Subcutaneous adipose tissue (tissue), 4 donors: ENCODE data around the gene SLC30A1. TPM values are rescaled to one million over a fixed set of nuclear protein-coding genes. Genes with fewer than 3 reads are reported as not detected.

Experiments
- CTCF ChIP-seq: fragments of 450-650 bp; IDR thresholded peaks from one replicate; pipeline ENCODE4 v1.5.1; 2016; ENCODE audit warnings: low read depth, mild to moderate bottlenecking, control low read depth, antibody characterized with exemption, moderate library complexity
- total RNA-seq, 4 donors: library from RNA; depleted of rRNA; stranded (reverse); fragments of >200 nt; gene quantifications; one replicate each; pipeline ENCODE4 v1.1.0, GENCODE V29; 2016

Gene SLC30A1
- total RNA-seq, 4 donors from 2014 or later = 17.1 to 43.7 (median 26.6) TPM

GRCh38 chr1:211606332-211606913 lies 27.5 kb upstream of the SLC30A1 start:
- no peak for TF ChIP-seq CTCF

DNA sequence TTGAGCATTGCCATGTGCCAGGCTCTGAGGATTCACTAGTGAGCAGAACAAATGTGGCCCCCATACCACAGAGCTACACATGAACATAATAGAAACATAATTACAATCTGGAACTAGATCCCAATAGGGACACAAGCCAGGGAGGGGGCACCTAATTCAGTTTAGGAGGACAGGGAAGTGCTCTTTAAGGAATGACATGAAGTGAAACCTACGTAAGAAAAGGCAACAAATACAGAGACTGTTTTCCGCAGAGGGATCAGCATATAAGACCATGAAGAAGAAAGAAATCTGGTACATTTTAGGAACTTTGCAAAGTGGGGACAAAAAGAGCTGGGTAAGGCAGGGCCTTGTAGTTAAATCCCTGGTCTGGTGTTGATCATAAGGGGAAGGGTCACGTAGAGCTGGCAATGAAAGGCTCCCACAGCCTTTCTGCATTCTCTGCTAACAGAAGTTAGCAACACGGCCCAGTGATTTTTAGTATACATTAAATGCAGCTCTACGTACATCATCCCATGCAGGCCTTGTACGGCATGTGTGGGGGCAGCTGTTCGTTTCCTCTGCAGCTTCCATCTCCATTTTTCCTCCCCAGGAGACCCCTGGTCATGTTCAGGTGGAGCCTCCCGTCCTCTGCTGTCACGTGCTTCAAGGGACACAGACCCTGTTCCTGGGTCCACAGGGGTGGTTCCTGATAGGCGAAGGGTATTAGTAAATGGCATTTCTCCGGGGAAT lies 26.8 kb upstream of the SLC30A1 start:
- no peak for TF ChIP-seq CTCF

DNA sequence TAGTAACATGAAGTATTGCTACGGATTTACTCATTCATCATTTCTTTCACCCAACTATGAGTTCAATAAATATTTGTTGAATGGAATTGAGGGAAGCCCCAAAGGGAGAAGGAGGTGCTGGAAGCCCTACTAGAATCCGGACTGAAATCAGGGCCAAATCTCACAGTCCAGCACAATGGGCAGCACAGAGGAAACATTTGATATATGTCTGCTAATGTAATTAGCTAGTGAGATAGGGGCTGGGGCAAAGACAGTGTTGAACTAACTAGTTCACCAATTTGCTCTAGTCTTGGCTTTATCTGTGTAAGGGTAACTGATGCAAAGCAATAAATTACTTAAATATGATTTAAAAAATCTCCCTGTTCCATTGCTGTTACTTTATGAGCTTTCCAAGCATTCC lies 26.1 kb upstream of the SLC30A1 start:
- no peak for TF ChIP-seq CTCF

DNA sequence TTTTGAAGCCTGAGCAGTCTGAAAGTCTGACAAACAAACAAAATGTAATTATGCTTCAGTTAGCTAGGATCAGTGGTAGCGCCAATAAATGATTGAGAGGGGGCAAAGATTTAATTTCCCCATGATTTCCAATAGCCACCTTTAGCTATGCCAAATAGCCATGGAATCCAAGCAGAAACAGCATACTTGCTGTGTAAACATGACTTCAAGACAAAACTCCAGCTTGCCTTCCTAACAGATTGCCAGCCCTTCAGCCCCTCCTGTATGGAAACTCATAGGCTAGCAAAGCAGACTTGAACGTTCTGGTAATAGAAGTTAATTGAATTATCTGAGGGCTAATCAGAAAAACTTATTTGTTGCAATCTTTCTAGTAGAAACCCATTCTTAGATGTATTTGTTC lies 25.6 kb upstream of the SLC30A1 start:
- TF ChIP-seq CTCF = no peak

DNA sequence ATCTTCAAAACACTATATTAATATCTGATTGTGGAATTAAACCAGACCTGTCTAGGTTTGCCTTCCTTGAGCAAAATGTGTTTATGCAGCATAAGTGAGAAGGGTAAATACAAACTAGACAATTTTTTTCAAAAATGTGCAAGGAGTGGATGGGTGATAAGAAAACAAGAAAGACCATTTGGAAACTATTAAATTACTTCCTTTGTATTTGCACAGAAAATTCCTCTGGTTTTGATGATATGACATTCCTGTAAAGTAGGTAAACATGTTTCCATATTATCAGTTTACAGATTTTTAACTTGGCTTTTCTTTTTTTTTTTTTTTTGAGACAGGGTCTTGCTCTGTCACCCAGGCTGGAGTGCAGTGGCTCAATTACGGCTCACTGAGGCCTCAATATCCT lies 24.8 kb upstream of the SLC30A1 start:
- no peak for TF ChIP-seq CTCF

DNA sequence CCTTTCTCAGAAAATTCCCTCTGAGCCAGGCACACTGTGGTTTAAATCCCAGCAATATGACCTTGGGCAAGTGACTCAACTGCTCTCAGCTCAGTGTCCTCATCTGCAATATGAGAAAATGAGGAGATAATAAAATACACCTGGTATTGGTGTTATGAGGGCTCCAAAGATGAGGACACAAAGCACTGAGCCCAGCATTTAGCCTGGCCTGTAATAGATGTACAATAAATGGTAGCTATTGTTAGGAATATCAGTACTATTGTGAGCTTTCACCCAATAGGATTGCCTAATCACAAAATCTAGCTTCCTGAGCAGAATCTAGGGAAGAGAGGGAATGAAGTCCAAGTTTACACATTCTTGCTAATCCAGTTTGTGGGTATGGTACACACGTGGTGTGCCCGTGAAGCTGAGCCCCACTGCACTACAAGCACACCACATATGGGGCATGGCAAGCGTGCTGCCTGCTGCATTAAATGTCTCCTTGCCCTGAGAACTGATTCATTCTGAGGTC lies 24.3 kb upstream of the SLC30A1 start:
- TF ChIP-seq CTCF = no peak

DNA sequence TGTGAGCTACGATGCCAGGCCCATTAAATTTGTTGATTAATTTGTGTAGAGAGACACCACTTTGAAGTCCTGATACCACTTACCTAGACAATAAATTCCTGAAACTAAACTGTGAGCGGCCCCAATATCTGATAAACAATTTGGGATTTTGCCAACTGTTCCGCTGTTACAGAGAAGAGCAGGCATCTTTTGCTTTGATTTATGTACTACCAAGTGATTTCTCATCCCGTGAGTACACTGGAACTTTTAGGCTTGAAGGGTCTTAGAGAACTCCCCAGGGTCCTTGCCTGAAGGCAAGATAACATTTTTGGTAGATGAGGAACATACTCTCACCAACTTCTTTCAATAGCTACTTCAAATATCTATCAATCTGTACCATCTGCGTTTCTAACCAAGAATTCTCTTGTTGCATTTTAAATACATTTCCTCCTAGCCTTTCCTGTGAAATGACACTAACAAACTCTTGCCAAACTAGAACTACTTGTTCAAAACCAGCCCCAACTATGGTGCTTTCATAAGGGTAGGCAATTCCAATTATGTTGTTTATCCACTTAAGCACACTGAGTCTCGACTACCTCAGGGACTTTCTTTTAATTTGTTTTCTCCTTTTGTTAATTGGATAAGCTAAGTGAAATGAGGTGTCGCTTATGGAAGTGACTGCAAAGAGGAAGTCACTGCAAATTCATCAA lies 23.2 kb upstream of the SLC30A1 start:
- TF ChIP-seq CTCF = no peak
